LHCN-M2 (cell line): ENCODE data around the gene CBR3. TPM values are rescaled to one million over a fixed set of nuclear protein-coding genes. Genes with fewer than 3 reads are reported as not detected.
A peak's percentile ranks its signal among the peaks of the same experiment; 100 is the strongest.

Experiments used
- DNase-seq: peaks from one replicate; pipeline ENCODE4 v3.0.0-alpha.2; 2012; ENCODE audit warnings: low read depth
- total RNA-seq: library from RNA; depleted of rRNA; stranded (reverse); fragments of >200 nt; gene quantifications from 2 replicates; pipeline ENCODE4 v1.2.3, GENCODE V29; 2014

Gene CBR3
- total RNA-seq, 1 experiment from 2014 or later, result 16.5 TPM

GRCh38 chr21:36155603-36156338, 20.9 kb downstream of the CBR3 start:
- no peak for DNase-seq

GRCh38 chr21:36156339-36156814, 21.5 kb downstream of the CBR3 start:
- DNase-seq, result peak; percentile 96

- DNase-seq, result no peak
Observed at GRCh38 chr21:36156815-36157670, 22.2 kb downstream of the CBR3 start, which contains the start of gene DOP1B. TSS of gene DOP1B (plus strand) at chr21:36156824. CDS start at chr21:36164734, 7,910 bp downstream.

GRCh38 chr21:36159356-36159921, 24.6 kb downstream of the CBR3 start:
- DNase-seq, result no peak

GRCh38 chr21:36160850-36161178, 25.9 kb downstream of the CBR3 start:
- DNase-seq, result no peak

GRCh38 chr21:36162631-36163030, 27.8 kb downstream of the CBR3 start:
- peak; percentile 9 for DNase-seq

- no peak for DNase-seq
Observed at GRCh38 chr21:36163750-36164741, 29.2 kb downstream of the CBR3 start.

- DNase-seq, result no peak
Observed at GRCh38 chr21:36165356-36165755, 30.5 kb downstream of the CBR3 start.

GRCh38 chr21:36166705-36167104, 31.8 kb downstream of the CBR3 start:
- no peak for DNase-seq

- no peak for DNase-seq
Observed at GRCh38 chr21:36167541-36167940, 32.7 kb downstream of the CBR3 start.

- no peak for DNase-seq
Observed at GRCh38 chr21:36169470-36170128, 34.7 kb downstream of the CBR3 start.

GRCh38 chr21:36170823-36171222, 35.9 kb downstream of the CBR3 start:
- DNase-seq, result no peak

- DNase-seq, result no peak
Observed at GRCh38 chr21:36171336-36171735, 36.5 kb downstream of the CBR3 start.

GRCh38 chr21:36171741-36172331, 37.0 kb downstream of the CBR3 start:
- DNase-seq, result no peak

- DNase-seq, result no peak
Observed at GRCh38 chr21:36174780-36175179, 39.9 kb downstream of the CBR3 start.

- DNase-seq, result no peak
Observed at GRCh38 chr21:36175771-36176565, 41.1 kb downstream of the CBR3 start.

GRCh38 chr21:36178349-36178748, 43.5 kb downstream of the CBR3 start:
- DNase-seq, result no peak

- no peak for DNase-seq
Observed at GRCh38 chr21:36179145-36179544, 44.3 kb downstream of the CBR3 start.

- no peak for DNase-seq
Observed at GRCh38 chr21:36180963-36181362, 46.1 kb downstream of the CBR3 start.
